Measurements from ENCODE around the gene NUCB1. TPM values are rescaled to one million over a fixed set of nuclear protein-coding genes. Genes with fewer than 3 reads are reported as not detected.
"Not testable (repeated sequence)": the region's sequence is repeated elsewhere in the genome, so short reads cannot be mapped to it uniquely, and the experiment has no call there.

Gene NUCB1
- total RNA-seq, 1 donor from 2014 or later = 126 TPM

DNA sequence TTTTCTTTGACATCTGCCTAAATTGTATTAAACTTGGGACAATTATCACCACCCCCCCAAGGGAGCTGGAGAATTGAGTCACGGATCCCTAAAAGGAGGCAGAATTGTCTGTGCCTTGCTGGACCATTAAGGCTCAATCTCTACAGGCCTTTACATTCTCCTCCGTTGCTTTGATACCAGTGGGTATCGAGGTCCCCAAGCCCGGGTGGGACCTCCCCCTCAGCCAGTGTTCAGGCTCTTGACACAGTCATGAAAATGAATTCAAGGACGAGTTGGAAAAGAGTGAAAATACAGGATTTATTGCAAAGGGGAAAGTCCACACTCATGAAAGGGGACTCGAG lies 22.3 kb upstream of the NUCB1 start:
- CTCF ChIA-PET = no interaction called here
- intact Hi-C loops (cut with micrococcal nuclease) = loop anchor here (10.0 kb wide), 2 partner anchors 577 to 617 kb away; partner anchors contain the start of genes ALDH16A1, PIH1D1 and RPS11
- H3K27ac Mint-ChIP-seq = peak overlapping the region; percentile 66

DNA sequence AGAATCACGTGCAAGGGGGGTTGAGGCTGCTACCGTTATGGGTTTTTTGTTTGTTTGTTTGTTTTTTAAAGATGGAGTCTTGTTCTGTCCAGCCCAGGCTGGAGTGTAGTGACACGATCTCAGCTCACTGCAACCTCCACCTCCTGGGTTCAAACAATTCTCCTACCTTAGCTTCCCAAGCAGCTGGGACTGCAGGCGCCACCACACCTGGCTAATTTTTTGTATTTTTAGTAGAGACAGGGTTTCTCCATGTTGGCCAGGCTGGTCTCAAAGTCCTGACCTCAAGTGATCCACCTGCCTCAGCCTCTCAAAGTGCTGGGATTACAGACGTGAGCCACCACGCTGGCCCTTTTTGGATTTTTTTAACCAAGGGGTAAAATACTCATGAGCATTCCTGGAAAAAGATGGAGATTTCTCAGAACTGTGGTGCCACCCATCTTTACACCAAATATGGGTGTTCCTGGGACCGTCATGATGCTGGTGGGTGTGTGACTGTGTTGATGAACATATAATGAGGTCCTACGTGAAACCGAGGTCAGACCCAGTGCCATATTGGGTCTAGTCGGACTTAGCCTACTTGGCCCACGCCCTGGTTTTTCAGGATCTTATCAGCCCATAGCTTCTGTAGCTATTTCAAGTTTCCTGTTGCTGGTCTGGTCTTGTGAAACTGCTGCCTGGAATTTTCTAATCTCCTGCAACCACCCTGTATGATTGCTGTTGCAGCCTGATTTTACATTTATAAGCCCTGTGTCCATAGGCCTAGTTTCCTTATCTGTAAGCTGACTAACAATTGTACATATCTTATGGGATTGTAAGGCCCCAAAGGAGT lies 21.7 kb upstream of the NUCB1 start:
- Mint-ChIP-seq H3K4me1 (peaks cover 49% of the 10 kb centered on the region), H3K4me3 (peak overlapping the region; percentile 7), H3K36me3 (ENCODE audit: low read depth) (peaks cover 53% of the 10 kb centered on the region), H3K27ac (peak overlapping the region; percentile 66), H3K27me3 (no peaks in the 10 kb centered on the region), H3K9me3 (peaks cover 3% of the 10 kb centered on the region)
- CTCF ChIA-PET = no interaction called here
- POLR2A ChIA-PET = interaction anchor here (0.6 to 7.8 kb wide), 7 partner anchors 13 to 232 kb away, joined by 3 to 179 read pairs (median 5); partner anchors contain the start of genes FTL and NUCB1
- intact Hi-C loops (cut with micrococcal nuclease) = loop anchor here (10.0 kb wide), 2 partner anchors 576 to 616 kb away; partner anchors contain the start of genes ALDH16A1, PIH1D1 and RPS11
- ATAC-seq (ENCODE audit: low read depth) (no peak), DNase-seq (no peak)
- TF ChIP-seq, protein P1, sequence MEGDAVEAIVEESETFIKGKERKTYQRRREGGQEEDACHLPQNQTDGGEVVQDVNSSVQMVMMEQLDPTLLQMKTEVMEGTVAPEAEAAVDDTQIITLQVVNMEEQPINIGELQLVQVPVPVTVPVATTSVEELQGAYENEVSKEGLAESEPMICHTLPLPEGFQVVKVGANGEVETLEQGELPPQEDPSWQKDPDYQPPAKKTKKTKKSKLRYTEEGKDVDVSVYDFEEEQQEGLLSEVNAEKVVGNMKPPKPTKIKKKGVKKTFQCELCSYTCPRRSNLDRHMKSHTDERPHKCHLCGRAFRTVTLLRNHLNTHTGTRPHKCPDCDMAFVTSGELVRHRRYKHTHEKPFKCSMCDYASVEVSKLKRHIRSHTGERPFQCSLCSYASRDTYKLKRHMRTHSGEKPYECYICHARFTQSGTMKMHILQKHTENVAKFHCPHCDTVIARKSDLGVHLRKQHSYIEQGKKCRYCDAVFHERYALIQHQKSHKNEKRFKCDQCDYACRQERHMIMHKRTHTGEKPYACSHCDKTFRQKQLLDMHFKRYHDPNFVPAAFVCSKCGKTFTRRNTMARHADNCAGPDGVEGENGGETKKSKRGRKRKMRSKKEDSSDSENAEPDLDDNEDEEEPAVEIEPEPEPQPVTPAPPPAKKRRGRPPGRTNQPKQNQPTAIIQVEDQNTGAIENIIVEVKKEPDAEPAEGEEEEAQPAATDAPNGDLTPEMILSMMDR (IDR thresholded peaks at IDR 0.05) = no peak

More for the DNA sequence above, 22.3 kb upstream of the NUCB1 start:
- Mint-ChIP-seq H3K4me3 (no peak overlapping the region), H3K36me3 (ENCODE audit: low read depth) (peaks cover 59% of the 10 kb centered on the region), H3K27me3 (no peaks in the 10 kb centered on the region), H3K4me1 (peaks cover 54% of the 10 kb centered on the region), H3K9me3 (peaks cover 3% of the 10 kb centered on the region)
- TF ChIP-seq, protein P1 (IDR thresholded peaks at IDR 0.05) = no peak
- no peak for ATAC-seq (ENCODE audit: low read depth)
- POLR2A ChIA-PET = interaction anchor here (0.5 to 7.8 kb wide), 4 partner anchors 22 to 89 kb away, joined by 3 to 179 read pairs (median 29); partner anchors contain the start of genes FTL and NUCB1
- no peak for DNase-seq

DNA sequence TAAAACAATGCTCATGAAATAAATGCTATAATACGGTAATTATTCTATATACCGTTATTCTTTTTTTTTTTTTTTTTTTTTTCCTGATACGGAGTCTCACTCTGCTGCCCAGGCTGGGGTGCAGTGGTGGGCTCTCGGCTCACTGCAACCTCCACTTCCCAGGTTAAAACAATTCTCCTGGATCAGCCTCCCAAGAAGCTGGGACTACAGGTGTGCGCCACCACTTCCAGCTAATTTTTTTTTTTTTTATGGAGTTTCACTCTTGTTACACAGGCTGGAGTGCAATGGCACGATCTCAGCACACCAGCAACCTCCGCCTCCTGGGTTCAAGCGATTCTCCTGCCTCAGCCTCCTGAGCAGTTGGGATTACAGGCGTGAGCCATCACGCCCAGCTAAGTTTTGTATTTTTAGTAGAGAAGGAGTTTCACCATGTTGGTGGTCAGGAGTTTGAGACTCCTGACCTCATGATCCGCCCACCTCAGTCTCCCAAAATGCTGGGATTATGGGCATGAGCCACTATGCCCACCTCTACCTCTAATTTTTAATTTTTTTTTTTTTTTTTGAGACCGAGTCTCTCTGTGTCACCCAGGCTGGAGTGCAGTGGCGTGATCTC lies 21.0 kb upstream of the NUCB1 start:
- ATAC-seq (ENCODE audit: low read depth) = no peak
- ChIA-PET CTCF (no interaction called here), POLR2A (interaction anchor here (0.6 to 7.5 kb wide), 7 partner anchors 12 to 233 kb away, joined by 3 to 179 read pairs (median 5); partner anchors contain the start of gene FTL)
- Mint-ChIP-seq H3K9me3 (peaks cover 3% of the 10 kb centered on the region), H3K4me3 (no peak overlapping the region), H3K27me3 (no peaks in the 10 kb centered on the region), H3K27ac (peak overlapping the region; percentile 18), H3K4me1 (peaks cover 42% of the 10 kb centered on the region), H3K36me3 (ENCODE audit: low read depth) (peaks cover 46% of the 10 kb centered on the region)
- TF ChIP-seq, protein P1 (IDR thresholded peaks at IDR 0.05) = no peak
- DNase-seq = no peak
- intact Hi-C loops (cut with micrococcal nuclease) = loop anchor here (10.0 kb wide), 2 partner anchors 576 to 616 kb away; partner anchors contain the start of genes ALDH16A1, PIH1D1 and RPS11

DNA sequence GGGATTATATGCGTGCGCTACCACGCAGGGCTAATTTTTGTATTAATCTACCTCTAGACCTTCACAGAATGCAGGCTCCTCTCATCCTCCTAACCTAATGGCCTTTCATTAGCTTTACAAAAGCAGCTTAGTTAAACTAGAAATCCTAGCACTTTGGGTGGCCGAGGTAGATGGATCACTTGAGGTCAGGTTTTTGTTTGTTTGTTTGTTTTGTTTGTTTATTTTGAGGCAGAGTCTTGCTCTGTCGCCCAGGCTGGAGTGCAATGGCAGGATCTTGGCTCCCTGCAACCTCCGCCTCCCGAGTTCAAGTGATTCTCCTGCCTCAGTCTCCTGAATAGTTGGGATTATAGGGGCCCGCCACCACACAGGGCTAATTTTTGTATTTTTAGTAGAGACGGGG lies 20.4 kb upstream of the NUCB1 start:
- H3K27me3 Mint-ChIP-seq; DNase-seq; H3K27ac Mint-ChIP-seq; H3K4me3 Mint-ChIP-seq; ATAC-seq (ENCODE audit: low read depth); CTCF ChIA-PET; H3K9me3 Mint-ChIP-seq: not testable (repeated sequence)
- Mint-ChIP-seq H3K4me1 (peaks cover 37% of the 10 kb centered on the region), H3K36me3 (ENCODE audit: low read depth) (peaks cover 41% of the 10 kb centered on the region)
- POLR2A ChIA-PET = interaction anchor here (0.6 to 2.8 kb wide), 5 partner anchors 12 to 154 kb away, joined by 5 to 36 read pairs (median 9); partner anchors contain the start of genes BAX, NUCB1 and TULP2
- intact Hi-C loops (cut with micrococcal nuclease) = loop anchor here (10.0 kb wide), 2 partner anchors 575 to 615 kb away; partner anchors contain the start of genes ALDH16A1, PIH1D1 and RPS11

DNA sequence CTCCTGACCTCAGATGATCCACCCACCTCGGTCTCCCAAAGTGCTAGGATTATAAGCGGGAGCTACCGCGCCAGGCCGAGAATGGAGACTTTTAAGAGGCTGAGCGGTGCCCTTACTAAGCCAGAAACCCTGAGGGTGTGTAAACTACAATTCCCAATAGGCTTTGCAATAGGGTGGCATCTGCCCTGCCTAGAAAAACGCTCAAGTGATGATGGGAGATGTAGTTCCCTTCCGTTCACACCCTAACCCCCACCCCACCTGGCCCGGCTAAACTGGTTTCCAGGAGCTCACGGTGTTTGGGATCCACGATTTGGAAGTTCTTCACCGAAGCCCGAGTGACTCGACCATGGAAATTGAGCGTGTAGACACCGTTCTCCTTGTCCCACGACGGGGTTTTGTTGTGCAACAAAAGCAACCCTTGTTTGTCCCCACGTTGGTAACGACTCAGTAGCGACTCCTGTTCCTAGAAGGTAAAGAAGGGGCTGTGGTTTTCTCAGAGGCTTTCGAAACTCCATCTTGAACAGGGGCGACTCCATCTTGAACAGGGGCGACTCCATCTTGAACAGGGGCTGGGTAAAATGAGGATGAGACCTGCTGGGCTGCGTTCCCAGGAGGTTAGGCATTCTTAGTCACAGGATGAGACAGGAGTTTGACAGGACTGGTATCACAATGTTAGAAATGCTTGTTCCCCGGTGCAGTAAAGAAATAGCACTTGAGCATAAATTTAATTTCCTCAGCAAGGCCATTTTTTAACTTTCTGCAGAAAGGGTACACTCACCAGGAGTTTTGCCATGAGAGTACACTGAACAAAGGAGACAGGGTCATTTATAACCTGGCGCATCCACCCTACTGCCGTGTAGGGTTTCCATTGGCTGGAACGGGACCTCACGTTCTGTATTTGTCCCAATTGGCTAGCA lies 18.1 kb upstream of the NUCB1 start:
- no peak for DNase-seq
- Mint-ChIP-seq H3K27me3 (no peaks in the 10 kb centered on the region), H3K4me3 (no peak overlapping the region), H3K27ac (peak overlapping the region; percentile 41), H3K9me3 (peaks cover 3% of the 10 kb centered on the region), H3K36me3 (ENCODE audit: low read depth) (peaks cover 22% of the 10 kb centered on the region), H3K4me1 (peaks cover 19% of the 10 kb centered on the region)
- intact Hi-C loops (cut with micrococcal nuclease) = no loop called here
- TF ChIP-seq, protein P1 (IDR thresholded peaks at IDR 0.05) = no peak
- ChIA-PET CTCF (interaction anchor here (1.3 kb wide), 1 partner anchor 89 kb away, joined by 3 read pairs; no protein-coding TSS in a partner anchor), POLR2A (interaction anchor here (0.6 to 2.8 kb wide), 5 partner anchors 9 to 72 kb away, joined by 4 to 36 read pairs (median 9); partner anchors contain the start of genes BAX, NUCB1, PPP1R15A and TULP2)
- peak; percentile 71 for ATAC-seq (ENCODE audit: low read depth)

All from activated B cell treated with CpG ODN at 0.5 μM for 24 hours (primary cell).